ENCODE measurements around the gene SMAD6.

Gene SMAD6

DNA sequence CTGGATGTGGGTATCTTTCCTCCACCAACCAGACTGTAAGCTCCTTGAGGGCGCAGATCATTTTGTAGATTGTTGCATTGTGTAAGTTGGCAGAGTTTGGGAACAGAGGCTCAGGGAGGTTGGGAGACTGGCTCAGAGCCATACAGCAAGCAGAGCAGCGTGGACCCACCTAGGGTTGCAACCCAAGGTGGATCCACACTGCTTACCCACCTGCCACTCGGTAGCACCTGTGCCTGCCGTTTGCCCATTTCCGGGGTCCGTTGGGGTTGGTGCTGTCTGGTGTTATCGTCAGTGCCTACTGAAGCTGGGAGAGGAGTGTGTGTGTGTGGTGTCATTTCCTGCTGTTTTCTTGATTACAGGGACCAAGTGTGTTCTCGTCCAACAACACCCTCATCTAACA lies 19.0 kb downstream of the SMAD6 start:
- DNase-seq (ENCODE audit: low read depth, low spot score): no peak

DNA sequence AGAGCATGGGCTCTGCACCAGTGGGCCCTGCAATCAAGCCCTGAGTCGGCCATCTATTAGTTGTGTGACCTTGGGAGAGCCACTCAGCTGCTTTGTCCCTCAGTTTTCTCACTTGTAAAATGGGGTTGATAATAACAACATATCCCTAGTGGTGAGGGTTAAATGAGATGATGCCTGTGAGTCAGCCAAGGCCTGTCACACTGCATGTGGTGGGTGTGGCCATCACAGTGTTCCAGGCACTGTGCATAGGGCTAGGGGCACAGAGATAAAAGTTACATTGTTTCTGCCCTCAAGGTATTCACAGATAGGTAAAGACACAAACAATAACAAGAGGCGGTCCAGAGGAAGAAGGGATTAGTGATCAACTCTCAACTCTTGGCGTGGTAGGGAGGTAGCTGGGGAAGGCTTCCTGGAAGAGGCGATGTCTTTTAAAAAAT lies 19.5 kb downstream of the SMAD6 start:
- no peak for DNase-seq (ENCODE audit: low read depth, low spot score)

DNA sequence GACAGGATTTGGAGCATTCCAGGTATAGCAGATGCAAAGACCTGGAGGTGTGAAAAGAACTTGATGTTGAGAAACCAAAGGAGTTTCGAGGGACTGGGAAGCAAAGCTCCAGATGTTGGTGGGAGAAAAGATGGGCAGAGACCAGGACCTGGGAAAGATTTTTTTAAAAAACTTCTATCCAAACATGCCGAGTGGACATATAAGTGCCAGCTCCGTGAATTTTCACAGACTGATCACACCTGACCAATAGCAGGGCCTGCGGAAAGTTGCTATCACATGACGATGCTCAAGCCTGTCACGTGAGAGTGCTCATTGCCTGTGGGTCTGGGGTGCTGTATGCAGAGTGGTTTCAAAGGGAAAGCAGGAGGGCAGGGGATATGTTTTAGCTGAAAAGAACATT lies 19.9 kb downstream of the SMAD6 start:
- DNase-seq (ENCODE audit: low read depth, low spot score): no peak

DNA sequence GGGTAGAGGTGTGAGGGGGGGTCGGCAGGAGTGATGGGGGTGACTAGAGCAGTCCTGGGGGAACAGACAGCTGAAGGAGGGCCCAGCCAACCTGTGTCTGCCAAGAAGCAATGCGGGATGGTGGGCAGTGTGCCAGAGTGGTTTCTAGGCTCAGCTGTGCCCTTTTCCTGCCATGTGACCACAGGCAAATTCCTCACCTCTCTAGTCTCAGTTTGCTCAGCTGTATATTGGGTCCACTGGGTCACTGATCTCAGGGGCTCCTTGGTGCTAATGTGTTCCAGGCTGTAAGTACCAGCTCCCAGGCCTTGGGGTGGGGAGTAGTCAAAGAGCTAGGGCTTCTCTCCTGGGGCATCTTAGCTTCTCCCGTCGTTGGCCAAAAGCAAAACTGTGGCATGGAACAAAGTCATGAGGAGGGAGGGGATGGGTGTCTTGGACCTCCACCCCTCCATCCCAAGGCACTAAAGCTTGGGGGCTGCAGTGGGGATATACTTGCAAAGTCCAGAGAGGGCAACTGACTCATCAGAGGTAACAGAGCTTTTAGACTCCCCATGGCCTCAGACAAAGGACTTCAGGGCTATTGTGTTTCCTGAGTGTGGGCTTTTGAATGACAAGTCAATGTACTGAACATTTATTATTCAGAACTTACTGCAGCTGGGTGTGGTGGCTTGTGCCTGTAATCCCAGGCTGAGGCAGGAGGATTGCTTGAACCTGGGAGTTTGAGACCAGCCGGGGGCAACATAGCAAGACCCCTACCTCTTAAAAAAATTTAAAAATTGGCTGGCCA lies 20.9 kb downstream of the SMAD6 start:
- no peak for DNase-seq (ENCODE audit: low read depth, low spot score)

DNA sequence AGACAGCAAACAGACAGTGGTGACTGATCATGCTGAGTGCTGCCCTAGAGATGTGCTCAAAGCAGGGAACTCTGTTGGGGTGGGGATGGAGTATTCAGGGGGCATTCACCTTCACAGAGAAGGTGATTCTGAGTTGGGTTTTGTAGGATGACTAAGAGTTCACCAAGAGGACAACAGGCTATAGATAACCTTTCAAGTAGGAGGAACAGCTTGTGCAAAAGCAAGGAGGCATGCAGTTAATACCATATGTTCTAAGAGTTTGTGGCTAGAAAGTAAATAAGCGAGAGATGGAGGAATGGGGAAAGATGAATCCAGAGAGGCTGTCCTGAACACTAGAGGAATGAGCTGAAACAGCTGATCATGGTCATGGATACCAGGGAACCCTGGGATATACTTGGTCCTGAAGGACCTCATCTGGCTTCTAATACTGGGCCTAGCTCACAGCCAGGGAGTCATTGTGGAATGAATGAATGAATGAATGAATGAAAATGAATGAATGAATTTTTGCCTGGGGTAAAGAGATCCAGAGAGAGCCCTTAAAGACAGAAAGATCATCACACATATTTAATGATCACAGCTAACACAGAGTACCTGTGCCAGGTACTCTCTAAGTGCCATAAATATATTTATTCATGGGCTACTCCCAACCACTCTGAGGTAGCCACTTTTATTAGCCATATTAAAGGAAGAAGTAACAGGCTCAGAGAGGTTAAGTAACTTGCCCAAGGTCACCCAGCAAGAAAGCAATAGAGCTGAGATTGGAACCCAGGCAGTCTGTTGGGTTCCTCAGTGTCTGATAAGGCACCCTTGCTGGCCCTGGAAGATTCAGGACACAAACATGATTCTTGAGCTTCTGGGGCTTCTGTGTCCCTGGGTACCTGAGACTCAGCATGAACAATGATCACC lies 22.0 kb downstream of the SMAD6 start:
- no peak for DNase-seq (ENCODE audit: low read depth, low spot score)

DNA sequence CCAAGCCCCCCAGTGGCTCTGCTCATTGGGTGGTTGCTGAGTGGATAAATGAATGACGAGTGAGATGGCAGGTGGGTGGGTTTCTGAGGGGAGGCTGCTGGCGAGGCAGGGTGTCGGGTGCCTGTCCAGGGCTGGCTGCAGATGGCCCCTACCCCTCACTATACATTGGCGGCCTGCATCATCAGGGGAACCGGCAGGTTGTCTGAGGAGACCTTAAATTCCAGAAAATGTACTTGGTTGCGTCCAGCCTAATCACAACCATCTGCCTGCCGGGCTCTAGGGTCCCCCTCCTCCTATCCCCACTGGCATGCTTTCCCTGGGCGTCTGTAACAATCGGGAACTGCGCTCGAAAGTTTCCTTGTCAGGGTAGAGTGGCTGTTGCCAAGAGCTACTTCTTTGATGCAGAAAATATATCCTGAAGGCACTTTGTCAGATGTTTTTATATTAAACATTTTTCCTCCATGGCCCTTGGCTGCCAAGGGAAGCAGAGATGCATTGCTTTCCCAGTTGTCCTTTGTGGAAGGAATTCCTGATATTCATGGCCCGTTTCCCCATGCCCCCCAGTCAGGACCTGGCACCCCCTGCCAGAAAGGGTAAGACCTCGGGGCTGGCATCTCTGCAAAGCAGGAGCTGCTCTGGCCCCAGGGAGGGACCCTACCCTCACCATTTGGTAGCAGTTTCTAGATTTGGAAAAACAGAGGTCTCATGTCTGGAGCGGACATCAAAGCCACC lies 22.9 kb downstream of the SMAD6 start:
- no peak for DNase-seq (ENCODE audit: low read depth, low spot score)

DNA sequence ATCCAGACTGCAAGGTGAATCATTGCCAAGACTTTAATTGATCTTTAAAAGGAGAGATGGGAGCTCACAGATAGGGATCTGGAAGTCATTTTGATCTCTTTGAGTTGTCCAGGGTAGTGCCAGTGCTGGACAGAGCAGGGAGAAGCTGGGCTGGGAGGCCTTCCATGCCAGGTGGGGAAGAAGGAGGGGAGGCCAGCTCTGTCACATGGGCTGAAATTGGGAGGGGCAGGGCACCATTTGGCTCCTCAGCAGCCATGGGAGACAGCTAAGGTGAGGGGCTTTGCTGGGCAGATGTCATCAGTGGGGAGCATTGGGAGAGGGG lies 23.4 kb downstream of the SMAD6 start:
- DNase-seq (ENCODE audit: low read depth, low spot score): no peak

DNA sequence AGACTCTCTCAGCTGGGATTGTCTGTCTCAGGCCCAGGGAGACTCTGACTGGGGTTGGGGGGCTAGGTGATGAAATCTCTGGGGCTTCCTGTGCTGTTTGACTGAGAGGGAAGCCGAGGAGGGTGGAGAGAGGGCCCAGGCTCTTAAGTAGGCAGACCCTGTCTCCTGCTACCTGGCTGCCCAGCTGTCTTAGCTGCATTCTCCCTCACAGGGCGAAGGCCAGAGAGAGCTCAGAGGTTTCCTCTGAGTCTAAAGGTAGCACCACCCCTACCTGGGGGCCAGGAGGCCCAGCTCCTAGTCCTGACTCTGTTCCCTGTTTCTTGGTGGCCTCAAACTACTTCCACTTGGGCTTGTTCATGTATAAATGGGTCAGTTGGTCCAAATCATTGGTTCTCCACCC lies 24.4 kb downstream of the SMAD6 start:
- DNase-seq (ENCODE audit: low read depth, low spot score): no peak

DNA sequence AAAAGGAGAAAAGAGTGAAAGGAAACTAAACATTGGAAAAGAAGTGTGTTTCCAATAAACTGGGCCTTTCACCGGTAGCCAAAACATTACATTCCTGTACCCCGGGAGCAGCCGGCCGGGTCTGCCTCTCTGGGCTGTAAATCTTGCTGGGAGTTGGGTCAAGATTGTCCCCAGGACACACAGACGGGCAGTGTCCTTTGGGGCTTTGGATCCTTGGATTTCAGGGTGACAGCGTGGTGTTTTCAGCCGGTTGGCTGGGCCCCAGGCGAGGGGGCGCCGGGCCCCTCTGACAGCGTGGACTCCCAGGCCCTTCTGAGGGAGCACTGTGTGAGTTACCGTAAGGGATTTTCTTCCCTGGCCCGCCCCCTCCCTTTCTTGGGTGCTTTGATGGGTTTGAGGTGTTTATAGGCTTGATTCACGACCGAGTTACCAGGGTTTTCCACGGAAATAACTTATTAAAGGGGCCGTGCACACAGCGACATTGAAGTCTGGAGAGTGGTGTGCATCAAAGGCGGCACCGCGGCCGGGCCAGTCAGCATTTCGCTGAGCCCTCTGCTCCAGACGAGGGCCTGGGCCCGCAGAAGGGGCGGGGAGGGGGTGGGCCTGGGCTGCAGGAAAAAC lies 27.4 kb downstream of the SMAD6 start:
- DNase-seq (ENCODE audit: low read depth, low spot score): no peak

DNA sequence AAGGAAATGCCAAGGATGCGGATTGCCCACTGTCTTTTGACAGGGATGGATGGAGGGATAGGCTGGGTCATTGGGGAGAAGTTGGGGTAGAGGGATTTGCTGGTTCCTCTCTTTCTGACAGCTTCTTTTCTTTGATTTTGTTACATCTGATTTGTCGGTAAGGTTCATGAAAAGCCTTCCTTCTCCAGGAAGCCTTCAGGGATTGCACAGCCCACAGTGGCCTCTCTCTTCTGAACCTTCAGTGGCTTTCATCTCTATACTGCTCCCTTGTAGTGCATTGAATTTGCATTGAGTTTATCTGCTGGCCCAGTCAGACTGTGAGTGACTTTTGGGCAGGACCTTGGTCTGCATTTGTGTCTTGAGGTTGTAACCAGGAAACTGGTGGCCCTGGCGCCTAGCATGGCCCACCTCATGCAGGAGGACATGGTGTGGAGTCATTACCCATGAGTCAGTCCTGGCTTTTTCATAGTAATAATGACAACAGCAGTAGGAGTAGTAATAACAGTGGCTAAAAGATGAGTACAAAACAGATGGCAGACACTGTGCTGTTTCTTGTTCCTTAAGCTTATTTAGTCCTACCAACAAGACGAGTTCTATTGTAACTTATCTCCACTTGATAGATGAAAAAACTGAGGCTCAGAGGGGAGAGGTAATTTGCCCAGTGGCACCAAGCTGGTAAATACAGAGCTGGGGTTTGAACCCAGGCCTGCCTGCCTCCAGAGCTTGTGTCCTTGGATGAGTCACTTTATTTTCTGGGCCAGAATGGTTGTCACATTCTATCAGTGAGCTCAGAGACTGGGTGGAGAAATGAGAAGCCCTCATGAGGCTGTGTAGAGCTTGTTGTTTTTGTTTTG lies 28.4 kb downstream of the SMAD6 start:
- DNase-seq (ENCODE audit: low read depth, low spot score): no peak

DNA sequence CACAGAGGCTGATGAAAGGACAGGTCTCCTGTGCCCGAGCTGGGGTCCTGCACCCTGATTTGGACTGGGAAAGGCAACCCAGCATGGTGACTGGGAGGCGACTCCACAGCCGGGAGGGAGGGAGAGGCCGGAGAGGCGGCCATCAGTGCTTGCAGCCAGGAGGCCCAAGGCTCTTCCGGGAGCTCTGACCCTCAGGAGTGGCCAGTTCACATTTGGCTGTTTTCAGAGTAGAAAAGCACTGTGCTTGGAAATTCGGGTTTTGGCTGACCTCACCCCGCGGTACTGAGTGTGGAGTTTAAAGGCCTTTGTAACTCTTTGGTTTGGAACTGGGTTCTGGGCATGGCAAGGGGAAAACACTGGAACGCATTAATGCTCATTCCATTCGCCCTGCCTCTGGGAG lies 31.9 kb downstream of the SMAD6 start:
- DNase-seq (ENCODE audit: low read depth, low spot score): no peak

DNA sequence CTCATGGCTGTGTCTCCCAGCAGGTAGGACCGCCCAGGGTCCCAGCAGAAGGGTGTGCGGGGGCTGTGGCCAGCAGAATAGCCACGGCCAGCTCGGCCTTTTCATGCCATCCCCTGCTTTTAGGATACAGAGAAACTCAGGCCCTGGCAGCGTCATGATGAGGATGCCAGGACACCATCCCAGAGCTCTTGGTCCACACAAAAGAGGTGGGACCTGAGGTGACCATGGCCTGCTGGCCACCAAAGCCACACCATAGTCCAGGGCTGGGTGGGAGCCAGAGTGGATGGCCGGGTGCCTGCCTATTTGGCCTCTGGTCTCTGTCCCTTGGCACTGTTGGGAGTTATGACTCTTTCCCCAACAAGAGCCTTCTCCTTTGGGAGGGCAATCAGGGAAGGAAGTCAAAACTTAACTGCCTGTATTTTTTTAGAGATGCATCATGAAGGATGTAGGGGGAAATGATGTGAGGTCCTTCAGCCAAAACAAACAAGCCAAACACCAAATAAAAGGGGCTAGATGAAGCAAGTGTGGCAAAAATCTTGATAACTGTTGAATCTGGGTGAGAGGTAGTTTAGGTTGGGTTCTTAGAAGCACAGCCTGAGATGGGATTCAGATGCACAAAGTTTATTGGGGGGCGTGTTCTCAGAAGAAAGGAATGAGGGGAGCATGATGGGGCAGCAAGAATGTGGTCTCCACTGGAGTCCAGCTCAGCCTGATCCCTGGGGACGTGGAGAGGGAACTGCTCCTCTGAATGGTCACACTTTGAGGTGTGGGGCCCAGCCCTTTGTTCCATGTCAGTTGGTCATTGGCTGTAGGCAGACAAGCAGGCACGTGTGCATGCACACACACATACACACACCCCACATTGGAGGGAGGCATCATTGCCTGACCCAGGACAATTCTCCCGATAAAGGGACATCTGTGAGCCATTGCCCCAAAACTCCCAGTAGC lies 33.2 kb downstream of the SMAD6 start:
- no peak for DNase-seq (ENCODE audit: low read depth, low spot score)

DNA sequence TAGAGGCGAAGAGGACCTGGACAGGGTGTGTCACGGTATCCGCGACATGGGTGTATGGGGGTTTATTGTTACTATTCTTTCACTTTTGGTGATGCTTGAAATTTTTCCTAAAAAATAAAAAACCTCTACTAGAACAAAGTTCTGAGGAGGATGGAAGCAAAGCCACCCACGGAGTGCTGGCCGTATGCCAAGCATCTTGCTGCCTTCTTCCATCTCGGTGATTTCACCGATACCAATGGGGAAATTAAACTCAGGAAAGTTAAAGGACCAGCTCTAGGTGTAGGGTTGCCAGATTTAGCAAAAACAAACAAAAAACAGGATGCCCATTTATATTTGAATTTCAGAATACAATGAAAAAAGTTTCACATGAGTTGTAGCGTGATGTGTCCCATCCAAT lies 33.9 kb downstream of the SMAD6 start:
- DNase-seq (ENCODE audit: low read depth, low spot score): no peak

DNA sequence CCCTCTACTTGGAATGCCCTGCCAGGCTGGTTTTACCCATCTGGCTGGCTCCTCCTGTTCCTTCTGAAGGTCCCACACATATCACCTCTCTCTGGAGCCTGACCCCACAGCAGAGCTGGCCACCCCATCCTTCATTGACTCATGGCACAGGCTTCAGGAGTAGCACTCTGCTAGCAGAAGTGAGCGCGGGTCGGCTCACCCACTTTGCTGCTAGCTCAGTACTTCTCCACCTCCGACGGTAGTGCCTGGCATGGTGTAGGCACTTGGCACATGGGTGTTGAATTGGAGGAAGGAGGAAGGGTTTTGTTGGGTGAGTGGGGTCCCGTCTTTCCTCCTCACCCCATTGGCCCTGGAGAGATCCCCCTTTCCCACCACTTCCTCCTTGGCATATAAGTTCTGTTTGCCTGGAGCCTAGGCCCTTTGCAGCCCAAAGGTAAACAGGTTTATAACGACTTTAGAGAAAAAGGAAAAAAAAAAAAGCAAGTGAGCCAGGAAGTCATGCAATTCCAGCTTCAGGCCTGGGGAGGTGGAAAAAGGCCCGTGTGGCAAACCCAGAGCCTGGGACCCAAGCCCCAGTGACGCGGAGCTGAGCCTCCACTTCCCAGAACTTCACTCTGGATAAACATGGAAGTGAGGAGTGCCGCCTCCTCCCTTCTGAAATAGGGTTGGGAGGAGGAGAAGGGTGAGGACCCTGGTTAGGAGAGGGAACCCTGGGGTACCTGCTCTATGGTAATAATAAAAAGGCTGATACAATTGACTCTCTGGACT lies 35.4 kb downstream of the SMAD6 start:
- no peak for DNase-seq (ENCODE audit: low read depth, low spot score)

DNA sequence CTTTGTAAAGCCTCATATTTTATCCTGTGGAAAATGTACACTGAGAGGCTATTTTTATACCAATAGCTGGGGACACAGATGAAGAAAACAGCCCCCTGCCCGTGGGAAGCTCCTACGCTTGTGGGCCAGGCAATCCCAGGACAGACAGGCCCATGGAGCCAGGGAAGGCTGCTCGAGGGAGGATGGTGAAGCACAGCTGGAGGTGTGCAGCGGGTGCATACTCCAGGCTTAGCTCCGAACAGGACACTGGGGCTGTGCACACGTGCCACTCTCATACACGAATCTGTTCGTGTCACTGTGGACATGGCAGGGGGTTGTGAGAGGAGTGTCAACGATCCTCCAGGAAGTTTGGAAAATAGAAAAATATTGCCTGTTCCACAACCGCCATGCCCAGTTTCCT lies 36.1 kb downstream of the SMAD6 start:
- no peak for DNase-seq (ENCODE audit: low read depth, low spot score)

DNA sequence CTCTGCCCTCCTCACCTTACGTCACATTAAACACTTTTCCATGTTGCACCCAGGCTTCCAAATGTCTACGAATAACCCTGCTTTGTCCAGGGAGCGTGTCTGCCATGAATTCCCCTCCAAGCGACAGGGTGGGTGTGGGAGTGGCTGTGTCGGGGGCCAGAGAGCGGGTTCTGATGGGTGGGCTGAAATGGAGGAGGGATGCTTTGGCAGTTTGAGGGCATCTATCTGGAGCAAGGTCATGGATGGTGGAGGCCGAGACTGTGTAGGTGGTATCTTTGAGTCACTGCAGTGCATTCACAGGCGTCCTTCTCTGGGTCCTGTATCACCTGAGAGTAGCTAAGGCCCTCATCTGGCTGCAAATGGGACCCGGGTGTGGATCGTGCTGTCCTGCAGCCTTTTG lies 36.6 kb downstream of the SMAD6 start:
- DNase-seq (ENCODE audit: low read depth, low spot score): no peak

DNA sequence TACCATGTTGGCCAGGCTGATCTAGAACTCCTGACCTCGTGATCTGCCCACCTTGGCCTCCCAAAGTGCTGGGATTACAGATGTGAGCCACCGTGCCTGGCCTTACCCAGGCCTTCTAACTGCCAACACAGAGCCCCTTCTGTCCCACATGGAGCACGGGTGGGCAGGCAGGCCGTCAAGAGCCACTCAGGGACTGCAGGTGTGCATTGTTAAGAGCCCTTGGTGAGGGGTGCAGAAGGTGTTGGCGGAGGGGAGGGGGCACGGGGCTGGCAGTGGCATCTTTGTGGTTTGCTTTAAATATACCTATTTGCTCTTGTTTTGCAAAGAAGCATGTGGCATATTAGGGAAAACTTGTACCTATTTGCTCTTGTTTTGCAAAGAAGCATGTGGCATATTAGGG lies 37.3 kb downstream of the SMAD6 start:
- DNase-seq (ENCODE audit: low read depth, low spot score): no peak

DNA sequence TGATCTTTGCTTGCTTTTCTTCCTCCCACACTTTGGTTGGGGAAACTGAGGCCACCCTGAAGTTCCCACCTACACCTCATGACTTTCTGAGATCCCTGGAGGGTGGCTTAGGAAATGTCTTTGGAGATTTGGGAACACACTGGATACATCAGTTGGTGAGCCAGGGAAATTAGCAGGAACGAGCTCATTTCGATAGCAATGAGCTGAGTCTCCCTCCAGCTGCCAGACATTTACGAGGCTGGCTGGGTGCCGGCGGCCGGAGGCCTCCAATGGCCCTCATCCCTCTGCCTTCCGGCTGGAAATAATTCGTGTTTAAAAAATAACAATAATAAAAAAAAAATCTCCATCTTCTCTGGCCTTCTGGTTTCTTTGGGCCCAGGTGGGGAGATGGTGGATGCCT lies 38.8 kb downstream of the SMAD6 start:
- no peak for DNase-seq (ENCODE audit: low read depth, low spot score)

DNA sequence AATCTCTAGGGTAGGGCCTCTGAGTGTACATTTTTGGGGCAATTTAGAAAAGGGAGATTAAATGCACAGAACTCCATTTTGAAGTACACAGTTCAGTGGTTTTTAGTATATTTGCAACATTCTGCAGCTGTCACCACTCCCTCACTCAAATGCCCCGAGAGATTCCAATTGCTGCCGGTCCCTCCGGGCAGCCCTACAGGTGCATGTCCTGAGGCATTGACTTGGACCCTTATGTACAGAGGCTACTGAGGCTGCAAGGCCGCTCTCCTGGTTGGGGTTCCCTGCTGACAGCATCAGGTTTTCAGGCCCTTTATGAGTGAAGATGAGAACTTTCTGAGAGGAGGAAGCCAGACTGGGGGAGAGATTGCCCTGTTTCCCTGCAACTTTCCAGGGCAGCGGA lies 39.6 kb downstream of the SMAD6 start:
- DNase-seq (ENCODE audit: low read depth, low spot score): no peak
